H1 (cell line): ENCODE data around the gene ARHGEF4. TPM values are rescaled to one million over a fixed set of nuclear protein-coding genes. Genes with fewer than 3 reads are reported as not detected.

Experiments
- ASH2L ChIP-seq: fragments of 200-600, 300-600 bp; sonication (generic); IDR thresholded peaks from one replicate; pipeline ENCODE4 v1.7.1; 2017; ENCODE audit warnings: low read length
- BACH1 ChIP-seq: IDR thresholded peaks from 2 replicates; pipeline ENCODE4 v1.6.1; 2012; ENCODE audit warnings: low read length, improper control_type of control experiment
- CEBPB ChIP-seq: IDR thresholded peaks from 2 replicates; pipeline ENCODE4 v1.6.1; 2012; ENCODE audit warnings: low read depth, low read length
- FOSL1 ChIP-seq: IDR thresholded peaks from 2 replicates; pipeline ENCODE4 v1.6.1; 2011; ENCODE audit warnings: mild to moderate bottlenecking, low read depth, low read length, moderate library complexity; ENCODE audit not compliant: insufficient read depth
- POLR2AphosphoS5 ChIP-seq: IDR thresholded peaks from 2 replicates; pipeline ENCODE4 v1.6.1; 2011; ENCODE audit warnings: low read depth, low read length
- SP1 ChIP-seq: IDR thresholded peaks from 2 replicates; pipeline ENCODE4 v1.6.1; 2011; ENCODE audit warnings: low read depth, low read length
- TAF7 ChIP-seq: optimal IDR thresholded peaks from 2 replicates; pipeline ENCODE3; 2011; ENCODE audit warnings: low read depth, mild to moderate bottlenecking, inconsistent platforms, low read length, moderate library complexity, borderline replicate concordance
- polyA plus RNA-seq, 7 experiments: library from polyadenylated mRNA; depleted of rRNA in 3 of 7; stranded (reverse) in 5 of 7; unstranded in 2 of 7; fragments of >200 nt in 5 of 7; fragments of 200-250 nt in 2 of 7; gene quantifications; 1 replicate in 5 of 7; 2 replicates in 1 of 7; 4 replicates in 1 of 7; pipeline versions ENCODE4 v1.2.1 to v1.2.3, GENCODE V29; 2011 to 2013; ENCODE audit warnings: missing spikeins in 2 of 7, mixed read lengths in 2 of 7
- total RNA-seq: library from RNA; stranded (reverse); fragmentation: NEBNext Ultra II Directional; extraction: Animal tissue kit (Norgen Biotek cat#: 25700); gene quantifications from 2 replicates; pipeline ENCODE4 v1.2.1, GENCODE V29; 2021

ARHGEF4 gene
- total and polyA plus RNA-seq, 2 of the 8 experiments (the other 6 are each of a cell fraction or from before 2014, with no cell fraction given) = 10.6 to 14.6 TPM

DNA sequence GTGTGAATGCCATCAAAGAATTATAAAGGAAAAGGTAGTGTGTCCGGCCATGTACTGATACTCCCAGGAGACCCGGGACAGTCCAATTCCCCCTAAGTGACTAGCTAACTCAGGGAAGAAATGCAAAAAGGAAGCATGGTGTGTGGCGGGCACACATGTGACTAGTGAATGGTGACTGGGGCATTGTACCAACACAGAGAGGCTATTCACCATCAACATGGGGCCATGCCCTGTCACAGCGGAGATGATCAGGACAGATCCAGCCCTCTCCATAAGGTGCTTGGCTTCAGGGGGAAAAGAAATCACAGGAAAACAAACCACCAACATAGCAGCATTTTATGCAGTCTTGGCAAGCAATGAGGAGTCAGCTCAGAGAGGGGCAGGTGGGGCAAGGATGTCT is 222.2 kb downstream of the ARHGEF4 start (continued):
- TF ChIP-seq CEBPB (no peak), ASH2L (no peak), POLR2AphosphoS5 (no peak), BACH1 (no peak), FOSL1 (no peak), SP1 (no peak), TAF7 (no peak)
